NCI-H1105 (cell line): Measurements from ENCODE around the gene VAMP7.
"Not testable (repeated sequence)": the region's sequence is repeated elsewhere in the genome, so short reads cannot be mapped to it uniquely, and the experiment has no call there.

Source experiments
- DNase-seq: peaks from one replicate; lab custom pipeline; 2025; lab: John Stamatoyannopoulos, UW

VAMP7 gene

GRCh38 chrX:155907661-155908060 lies 26.5 kb downstream of the VAMP7 start:
- DNase-seq, result not testable (repeated sequence)

DNA sequence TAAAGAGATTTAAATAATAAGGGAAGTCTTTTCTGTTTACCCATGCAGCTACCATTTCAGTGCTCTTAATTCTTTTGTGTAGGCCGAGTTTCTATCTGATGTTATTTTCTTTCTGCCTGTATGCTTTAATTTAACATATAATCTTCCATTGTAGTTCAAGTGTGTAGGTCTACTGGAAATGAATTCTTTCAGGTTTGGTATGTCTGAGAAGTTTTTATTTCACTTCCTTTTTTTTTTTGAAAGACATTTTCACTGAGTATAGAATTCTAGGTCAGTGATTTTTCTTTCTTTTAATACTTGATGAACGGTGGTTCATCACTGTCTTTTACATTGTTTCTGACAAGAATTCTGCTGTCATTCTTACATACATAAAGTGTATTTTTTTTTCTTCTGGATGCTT lies 42.1 kb downstream of the VAMP7 start:
- no peak for DNase-seq

- DNase-seq, result not testable (repeated sequence)
Measured at GRCh38 chrX:155930852-155931618, 49.9 kb downstream of the VAMP7 start.

DNA sequence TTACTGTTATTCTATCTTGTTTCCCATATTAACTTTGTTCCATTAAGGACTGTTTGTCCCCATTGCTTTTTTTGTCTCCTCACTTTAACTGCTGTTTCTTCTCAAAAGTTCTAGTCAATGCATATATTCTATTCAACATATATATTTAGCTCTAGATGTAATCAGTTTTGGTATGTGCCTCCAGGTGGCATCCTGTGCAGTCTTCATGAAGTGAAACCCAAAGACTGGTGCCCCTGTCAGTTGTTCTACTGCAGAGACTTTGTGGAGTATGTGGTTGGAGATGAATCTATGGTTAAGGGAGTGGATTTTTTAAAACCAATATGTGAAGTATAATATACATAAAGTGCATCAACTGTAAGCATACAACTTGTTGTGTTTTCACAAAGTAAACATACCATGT lies 57.0 kb downstream of the VAMP7 start:
- DNase-seq, result no peak

DNA sequence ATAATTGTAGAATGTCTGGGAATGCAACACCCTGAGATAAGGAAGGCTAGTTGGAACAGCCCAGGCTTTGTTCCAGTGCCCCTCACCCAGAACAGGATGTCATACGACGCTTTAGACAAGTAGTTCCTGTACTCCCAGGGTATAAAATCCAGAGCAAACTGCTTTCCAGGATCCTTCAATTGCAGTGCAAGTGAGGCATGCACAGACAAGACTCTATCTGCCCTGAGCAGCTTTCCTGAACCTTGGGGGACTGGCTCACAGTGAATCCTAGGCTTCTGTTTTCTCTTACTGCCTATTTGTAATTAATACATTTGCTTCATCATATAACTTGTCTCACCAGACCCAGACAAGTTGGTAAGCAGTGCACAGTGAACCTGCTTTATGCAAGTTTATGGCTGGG lies 68.0 kb downstream of the VAMP7 start:
- DNase-seq, result no peak

- DNase-seq, result no peak
Measured at GRCh38 chrX:155951237-155951789, 70.2 kb downstream of the VAMP7 start.

GRCh38 chrX:155953055-155953454 lies 71.9 kb downstream of the VAMP7 start:
- DNase-seq, result no peak

- no peak for DNase-seq
Measured at GRCh38 chrX:155954793-155955192, 73.6 kb downstream of the VAMP7 start.

GRCh38 chrX:155956099-155956498 lies 75.0 kb downstream of the VAMP7 start:
- no peak for DNase-seq

DNA sequence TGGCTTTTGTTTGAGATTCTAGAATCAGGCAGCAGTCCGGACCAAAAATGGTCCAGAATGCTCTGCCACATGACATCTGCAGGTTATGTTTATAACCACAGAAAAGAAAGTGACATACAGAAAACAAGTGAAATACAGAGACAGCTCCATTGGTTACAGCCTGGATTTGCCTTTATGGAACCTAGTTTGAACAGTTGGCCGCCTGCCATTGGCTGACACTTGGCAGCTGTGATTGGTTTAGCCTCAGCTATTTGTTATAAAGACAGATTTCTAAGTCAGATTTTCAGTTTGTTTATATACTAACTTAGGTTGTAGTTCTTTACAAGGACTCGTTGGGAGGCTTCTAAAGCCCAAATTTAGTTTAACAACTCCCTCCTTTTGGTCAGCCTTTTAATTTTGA lies 75.5 kb downstream of the VAMP7 start:
- no peak for DNase-seq

GRCh38 chrX:155957843-155958242 lies 76.7 kb downstream of the VAMP7 start:
- no peak for DNase-seq

- no peak for DNase-seq
Measured at GRCh38 chrX:155959018-155959587, 78.0 kb downstream of the VAMP7 start.

DNA sequence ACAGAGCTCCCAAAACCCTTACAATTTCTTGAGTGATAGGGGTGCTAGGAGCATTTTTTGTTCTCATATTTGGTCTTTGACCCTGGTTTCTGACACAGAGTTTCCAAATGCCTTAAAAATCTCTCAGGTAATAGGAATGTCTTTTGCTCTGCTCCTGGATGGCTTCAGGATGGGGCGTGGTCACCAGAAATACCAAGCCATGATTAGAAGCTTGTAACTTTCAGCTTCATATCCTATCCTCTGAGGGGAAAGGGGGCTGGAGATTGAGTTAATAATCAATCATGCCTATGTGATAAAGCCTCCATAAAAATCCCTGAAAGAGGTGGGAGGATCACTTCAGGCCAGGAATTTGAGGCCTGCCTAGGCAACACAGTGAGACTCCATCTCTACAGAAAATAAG lies 81.8 kb downstream of the VAMP7 start:
- DNase-seq, result no peak

- DNase-seq, result no peak
Measured at GRCh38 chrX:155966876-155967275, 85.7 kb downstream of the VAMP7 start.

DNA sequence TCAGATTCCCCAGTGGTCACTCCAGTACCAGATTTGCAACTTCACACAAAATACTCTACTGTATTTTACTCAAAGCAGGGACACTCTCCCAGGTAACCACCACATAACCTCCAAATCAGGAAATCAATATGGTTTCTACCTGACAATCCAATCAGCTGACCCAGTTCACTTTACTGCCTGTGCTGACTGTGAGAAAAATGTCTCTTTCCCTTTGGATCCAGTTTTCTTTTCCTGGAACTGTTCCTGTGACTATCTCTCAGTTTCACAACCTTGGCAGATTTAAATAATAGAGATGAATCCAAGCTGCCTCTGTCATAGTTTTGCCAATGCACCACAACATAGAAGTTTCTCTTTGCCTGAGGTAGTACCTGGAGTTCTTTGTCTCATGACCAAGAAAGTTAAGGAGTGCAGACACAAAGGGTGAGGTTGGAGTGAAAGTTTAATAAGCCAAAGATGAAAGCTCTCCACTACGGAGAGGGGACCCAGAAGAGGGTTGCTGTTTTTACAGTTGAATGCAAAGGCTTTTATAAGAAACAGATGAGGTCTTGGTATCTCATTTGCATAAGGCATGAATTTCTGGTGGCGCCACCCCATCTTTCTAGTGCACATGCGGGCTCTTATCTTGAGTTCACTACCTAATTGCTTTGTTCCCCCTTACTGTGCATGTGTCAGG lies 86.6 kb downstream of the VAMP7 start:
- DNase-seq, result no peak

DNA sequence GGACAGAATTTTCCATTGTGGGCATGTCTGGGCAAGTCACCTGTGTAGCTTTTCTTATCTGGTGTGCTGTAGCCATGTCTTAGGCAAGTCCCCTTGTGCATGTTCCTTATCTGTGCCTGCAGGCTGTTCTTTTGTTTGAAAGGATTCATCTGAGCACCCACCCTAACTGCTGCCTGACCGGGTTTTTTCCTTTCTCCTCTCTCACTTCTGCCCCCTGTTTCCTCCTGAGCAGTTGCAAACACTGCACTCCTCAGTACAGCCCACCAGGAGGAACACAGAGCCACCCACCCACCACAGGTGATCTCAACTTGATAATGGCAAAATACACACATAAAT lies 87.1 kb downstream of the VAMP7 start:
- no peak for DNase-seq

DNA sequence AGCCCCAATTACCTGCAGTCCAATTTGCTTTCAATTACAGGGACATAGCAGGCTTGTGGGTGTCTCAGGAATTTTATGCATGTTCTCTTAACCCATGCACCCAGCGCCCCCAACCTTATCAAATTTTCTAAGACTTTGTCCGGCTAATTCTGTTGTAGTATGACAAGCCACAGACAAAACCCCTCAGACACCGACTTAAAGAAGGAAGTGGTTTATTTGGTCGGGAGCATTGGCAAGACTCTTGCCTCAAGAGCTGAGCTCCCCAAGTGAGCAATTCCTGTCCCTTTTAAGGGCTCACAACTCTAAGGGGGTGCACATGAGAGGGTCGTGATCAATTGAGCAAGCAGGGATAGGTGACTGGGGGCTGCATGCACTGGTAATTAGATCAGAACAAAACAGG lies 87.6 kb downstream of the VAMP7 start:
- no peak for DNase-seq

DNA sequence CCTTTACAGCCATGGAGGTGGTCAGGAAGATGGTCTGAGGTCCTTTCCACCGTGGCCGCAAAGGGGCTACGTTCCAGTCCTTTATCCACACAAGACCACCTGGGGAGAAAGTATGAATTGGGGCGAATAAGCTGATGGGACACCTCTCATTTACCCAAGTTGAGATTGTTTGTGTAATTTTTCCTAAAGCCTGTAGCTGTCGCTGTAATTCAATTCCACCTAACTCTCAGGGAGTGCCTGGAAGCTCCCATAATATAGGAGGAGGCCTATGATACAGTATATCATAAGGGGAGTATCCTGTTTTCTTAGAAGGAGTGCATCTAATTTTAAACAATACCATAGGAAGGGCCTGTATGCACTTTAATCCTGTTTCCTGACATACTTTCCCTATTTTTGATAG lies 90.5 kb downstream of the VAMP7 start:
- not testable (repeated sequence) for DNase-seq

- not testable (repeated sequence) for DNase-seq
Measured at GRCh38 chrX:155972241-155972640, 91.1 kb downstream of the VAMP7 start.

- no peak for DNase-seq
Measured at GRCh38 chrX:155983326-155983725, 102.2 kb downstream of the VAMP7 start.

DNA sequence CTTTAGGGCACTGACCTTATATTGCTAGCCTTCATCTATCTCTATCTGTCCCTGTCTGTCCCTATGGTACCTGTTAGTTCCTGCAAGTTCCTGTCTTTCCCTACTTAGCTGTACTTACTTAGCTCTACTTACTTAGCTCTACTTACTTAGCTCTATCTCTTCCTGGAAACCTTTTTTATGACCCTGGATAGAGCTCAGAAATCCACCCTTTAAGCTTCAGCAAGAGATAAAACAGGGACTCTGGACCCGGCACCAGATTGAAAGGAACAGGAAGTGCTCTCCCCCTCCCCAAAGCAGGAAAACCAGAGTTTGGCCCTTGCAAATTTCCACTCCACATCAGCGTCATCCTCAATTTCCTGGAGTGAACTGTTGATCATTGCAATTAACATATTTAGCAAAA lies 104.1 kb downstream of the VAMP7 start:
- DNase-seq, result no peak

GRCh38 chrX:155986995-155987394 lies 105.8 kb downstream of the VAMP7 start:
- DNase-seq, result not testable (repeated sequence)

GRCh38 chrX:155988859-155989258 lies 107.7 kb downstream of the VAMP7 start:
- DNase-seq, result no peak
